HT1080 (cell line): ENCODE results near the gene GRIK5. TPM values are rescaled to one million over a fixed set of nuclear protein-coding genes. Genes with fewer than 3 reads are reported as not detected.
A peak's percentile ranks its signal among the peaks of the same experiment; 100 is the strongest.
"Not testable (repeated sequence)": the region's sequence is repeated elsewhere in the genome, so short reads cannot be mapped to it uniquely, and the experiment has no call there.

Source experiments
- DNase-seq: peaks from one replicate; pipeline ENCODE4 v3.0.0-alpha.2; 2015; ENCODE audit warnings: low read depth
- total RNA-seq: library from RNA; depleted of rRNA; stranded (reverse); fragments of >200 nt; shearing (Covaris generic); gene quantifications from 2 replicates; pipeline ENCODE4 v1.2.3, GENCODE V29; 2014

GRIK5 gene
- total RNA-seq, 1 experiment from 2014 or later = not detected

DNA sequence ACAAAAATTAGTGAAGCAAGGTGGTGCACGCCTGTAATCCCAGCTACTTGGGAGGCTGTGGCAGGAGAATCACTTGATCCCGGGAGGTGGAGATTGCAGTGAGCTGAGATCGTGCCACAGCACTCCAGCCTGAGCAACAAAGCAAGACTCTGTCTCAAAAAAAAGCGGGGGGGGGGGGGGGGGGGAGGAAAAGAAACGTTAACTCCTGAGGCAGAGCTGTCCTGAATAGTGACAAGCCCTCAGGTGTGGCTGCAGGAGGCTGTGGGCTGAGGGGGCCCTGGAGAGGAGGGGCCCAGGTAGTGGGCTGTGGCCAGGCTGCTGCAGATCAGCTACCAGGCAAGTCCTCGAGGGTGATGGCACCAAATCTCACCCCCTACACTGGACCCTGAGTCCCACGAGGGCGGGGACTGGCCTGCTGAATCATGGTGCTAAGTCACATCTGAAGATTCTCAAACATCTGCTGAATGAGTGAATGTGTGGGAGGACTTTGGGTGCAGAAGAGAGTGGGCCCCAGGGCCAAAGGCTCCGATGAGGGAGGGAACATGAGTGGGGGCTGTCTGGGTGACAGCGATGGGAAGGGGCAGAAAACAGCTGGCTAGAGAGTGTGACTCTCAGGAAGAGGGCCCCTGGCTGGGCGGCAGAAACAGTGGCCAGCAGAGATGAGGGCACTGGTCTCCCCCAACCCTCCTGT, 51.4 kb downstream of the GRIK5 start:
- no peak for DNase-seq

GRCh38 chr19:42017040-42017439, 53.0 kb downstream of the GRIK5 start:
- DNase-seq = no peak

- DNase-seq = not testable (repeated sequence)
Observed at GRCh38 chr19:42012747-42013146, 57.3 kb downstream of the GRIK5 start.

DNA sequence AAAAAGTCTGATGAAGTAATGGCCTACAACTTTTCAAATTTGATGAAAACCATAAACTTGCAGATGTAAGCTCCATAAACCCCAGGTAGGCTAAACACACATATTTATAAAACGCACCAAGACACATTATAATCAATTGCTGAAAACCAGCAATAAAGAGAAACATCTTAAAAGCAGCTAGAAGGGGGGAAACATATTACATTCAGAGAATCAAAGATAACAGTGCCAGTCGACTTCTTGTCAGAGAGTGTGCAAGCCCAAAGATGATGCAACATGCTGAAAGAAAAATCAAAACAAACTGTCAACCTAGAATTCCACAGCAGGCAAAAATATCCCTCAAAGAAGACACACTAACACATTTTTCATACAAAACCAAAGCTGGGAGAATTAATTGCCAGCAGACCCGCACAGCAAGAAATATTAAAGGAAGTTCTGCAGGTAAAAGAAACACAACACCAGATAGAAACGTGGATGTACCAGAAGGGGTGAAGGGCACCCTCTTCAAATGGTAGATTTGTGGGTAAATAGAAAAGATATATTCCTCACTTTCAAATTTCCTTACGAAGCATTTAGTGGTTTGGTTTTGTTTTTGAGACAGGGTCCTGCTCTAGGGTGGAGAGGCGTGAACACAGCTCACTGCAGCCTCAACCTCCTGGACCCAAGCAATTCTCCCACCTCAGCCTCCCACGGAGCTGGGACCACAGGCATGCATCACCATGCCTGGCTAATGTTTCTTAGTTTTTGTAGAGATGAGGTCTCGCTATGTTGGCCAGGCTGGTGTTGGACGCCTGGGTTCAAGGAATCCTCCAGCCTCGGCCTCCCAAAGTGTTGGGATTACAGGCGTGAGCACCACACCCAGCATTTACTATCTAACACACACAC, 59.5 kb downstream of the GRIK5 start:
- DNase-seq = no peak

DNA sequence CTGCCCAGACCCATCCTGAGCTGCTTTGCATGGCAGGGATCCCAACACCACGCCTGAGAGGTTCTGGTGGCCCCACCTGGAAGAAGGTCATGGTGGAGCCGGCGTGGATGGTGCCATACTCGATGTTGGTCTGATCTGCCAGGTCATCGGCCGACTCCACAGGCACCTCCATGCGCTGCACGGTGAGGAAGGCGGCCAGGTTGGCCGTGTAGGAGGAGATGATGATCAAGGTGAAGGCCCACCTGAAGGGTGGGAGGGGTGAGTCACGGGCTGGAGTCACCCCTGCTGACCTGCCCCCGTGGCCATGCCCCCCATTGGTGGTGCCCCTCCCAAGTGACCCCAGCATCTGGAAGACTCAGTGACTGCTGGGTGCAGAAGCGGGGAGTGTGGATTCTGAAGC, 63.4 kb downstream of the GRIK5 start:
- no peak for DNase-seq

- DNase-seq = no peak
Observed at GRCh38 chr19:42005504-42005903, 64.5 kb downstream of the GRIK5 start.

GRCh38 chr19:42003506-42004294, 66.3 kb downstream of the GRIK5 start:
- DNase-seq = no peak

- no peak for DNase-seq
Observed at GRCh38 chr19:41999878-42000208, 70.2 kb downstream of the GRIK5 start.

- DNase-seq = no peak
Observed at GRCh38 chr19:41999071-41999877, 70.7 kb downstream of the GRIK5 start.

- no peak for DNase-seq
Observed at GRCh38 chr19:41998246-41999020, 71.6 kb downstream of the GRIK5 start.

GRCh38 chr19:41997851-41998229, 72.2 kb downstream of the GRIK5 start:
- no peak for DNase-seq

DNA sequence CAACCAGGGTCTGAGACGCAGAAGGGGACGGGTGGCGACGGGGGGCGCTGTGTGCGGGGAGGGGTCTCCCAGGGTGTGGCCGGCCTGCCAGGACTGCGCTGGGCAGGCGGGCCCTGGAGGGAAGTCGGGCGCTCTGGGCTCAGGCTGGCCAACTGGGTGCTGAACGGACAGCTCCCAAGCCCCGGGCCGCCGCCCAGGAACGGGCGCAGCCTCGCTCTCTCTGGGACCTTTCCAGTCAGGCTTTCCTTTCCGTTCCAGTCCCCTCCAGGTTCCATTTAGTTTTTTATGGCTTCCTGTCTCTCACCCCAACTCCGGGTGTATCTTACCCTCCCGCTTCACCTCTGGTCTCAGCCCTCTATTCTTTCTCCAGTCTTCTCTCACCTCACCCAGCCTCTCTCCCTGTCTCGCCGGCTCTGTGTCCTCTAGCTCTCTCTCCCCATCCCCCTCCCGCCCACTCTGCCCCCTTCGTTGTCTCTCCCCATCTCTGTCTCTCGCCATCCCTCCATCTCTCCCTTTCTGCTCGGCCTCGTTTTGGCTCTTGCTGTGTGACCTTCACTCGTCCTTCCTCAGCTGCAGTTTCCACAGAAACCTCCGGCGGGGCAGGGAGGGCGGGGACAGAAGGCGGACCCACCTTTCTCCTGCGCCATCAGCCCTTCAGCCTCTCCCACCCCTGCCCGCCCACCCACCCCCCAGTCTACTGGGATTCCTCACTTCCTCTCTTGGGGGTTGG, 72.7 kb downstream of the GRIK5 start:
- DNase-seq = peak; percentile 22

DNA sequence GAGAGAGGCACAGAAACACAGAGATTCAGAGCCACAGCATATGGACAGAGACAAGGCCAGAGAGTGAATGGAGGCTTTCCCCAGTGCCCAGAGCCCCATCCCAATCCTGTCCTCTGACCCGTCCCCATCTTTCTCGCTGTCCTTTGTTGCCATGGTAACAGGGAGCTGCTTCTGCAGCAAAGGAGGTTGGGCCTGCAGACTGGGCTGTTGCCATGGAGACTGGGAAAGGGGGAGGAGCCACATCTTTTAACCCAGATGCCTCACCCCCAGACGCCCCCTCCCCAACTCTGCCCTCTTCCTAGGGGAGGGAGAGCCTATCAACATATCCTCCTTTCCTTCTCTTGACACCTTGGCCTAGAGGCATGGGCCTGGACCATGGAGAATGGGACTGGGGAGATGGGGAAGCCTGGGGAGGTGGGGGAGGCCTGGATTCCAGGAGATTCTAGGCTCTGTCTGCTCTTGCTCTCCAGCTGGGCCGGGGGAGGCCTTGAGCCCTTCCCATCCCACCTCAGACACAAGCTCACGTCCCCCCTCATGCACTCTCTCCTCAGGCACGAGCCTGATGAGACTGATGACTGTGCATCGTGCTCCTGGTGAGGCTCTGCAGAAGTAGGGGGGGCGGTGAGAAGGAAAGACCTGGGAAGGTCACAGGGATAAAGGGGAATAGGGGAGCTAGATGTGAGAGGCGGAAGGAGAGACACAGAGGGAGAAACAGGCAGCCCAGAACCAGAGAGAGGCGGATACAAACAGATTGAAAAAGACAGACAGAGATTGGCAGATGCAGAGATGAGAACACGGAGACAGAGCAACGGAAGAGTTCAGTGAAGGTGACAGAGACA, 73.8 kb downstream of the GRIK5 start:
- DNase-seq = no peak

DNA sequence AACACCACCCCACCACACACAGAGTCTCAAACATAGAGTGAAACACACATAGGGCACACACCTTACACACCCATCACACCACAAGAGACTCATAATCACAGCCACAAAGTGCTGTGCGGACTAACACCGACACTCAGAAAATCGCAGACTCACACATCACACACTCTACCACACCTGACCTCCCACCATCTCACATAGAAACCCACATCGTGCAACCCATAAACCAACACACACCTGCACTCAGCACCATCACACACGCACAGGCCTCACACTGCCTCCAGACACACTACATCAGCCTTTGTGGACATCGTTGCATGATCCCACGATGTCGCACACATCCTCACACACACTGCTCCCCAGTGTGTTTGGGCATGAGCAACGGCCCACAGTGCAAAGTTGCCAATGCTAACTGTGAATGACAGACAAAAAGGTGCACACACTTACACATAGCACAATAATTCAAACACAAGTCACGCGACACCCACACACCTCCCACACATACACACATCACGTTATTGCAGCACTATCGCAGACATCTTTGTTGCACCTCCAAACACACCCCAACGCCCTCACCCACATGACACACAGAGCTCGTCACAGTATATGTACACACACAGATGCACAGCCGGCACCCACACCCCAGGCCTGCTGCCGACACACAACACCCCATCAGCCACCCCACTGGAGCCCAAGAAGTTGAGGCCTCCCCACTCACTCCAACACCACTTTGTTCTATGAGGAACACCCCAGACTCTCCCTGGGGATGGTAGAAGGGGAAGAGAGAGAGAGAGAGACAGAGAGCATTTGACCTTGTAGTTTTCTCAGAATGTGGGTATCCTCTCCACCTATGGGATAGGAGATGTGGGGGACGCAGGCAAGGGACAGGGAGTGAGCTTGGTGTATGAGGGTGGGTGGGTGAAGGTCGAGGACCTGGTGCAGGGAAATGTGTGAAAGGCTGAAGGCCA, 74.7 kb downstream of the GRIK5 start:
- DNase-seq = no peak

- DNase-seq = no peak
Observed at GRCh38 chr19:41994521-41994971, 75.5 kb downstream of the GRIK5 start.

DNA sequence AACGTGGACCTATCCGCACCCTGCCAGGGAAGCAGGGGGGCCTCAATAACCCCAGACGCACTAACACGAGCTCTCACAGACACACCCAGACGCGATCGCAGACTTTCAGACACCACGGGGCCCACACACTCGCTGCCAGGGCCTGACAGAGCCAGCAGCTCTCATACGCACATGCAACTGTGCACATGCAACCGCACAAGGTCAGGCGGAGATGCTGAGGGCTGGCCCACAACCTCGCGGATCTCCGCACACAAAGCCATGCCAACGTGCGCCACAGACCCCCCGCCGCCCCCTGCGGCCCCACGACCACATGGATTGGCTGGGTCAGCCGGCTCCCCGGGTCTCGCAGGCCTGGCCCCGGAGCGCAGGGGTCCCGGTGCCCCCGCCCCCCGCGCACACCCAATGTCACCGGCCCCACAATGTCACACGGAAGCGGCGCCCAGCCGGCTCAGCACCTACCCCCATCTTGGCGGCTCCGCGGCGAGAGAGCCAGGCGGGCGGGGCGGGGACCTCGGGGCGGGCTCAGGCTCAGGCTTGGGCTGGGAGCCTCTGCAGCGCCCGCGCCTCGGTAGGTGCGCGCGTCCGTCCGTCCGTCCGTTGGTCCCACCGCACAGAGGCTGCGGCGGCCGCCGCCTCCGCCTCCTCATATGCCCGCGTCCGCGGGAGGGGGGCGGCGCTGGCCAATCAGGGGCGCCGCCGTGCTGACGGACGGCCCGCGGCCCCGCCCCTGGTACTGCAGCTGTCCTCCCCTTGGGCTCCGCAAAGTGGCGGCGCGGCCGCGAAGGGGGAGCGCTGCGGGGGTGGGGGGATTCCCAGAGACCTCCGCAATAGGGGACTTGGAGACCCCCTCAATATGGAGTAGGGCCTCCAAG, 76.2 kb downstream of the GRIK5 start, which contains the start of gene ATP1A3:
Gene ATP1A3 (minus strand): TSS at position 619 of the 872 bp plus-strand sequence. CDS start 154 bp downstream, at position 465.
- no peak for DNase-seq
